Small intestine (tissue), 7 donors: Measurements from ENCODE around the gene LRP1-AS. TPM values are rescaled to one million over a fixed set of nuclear protein-coding genes. Genes with fewer than 3 reads are reported as not detected.
A peak's percentile ranks its signal among the peaks of the same experiment; 100 is the strongest.

ENCODE experiments used
- DNase-seq, 2 donors: peaks; one replicate each; pipeline versions ENCODE4 v3.0.0 to v3.0.0-alpha.2; 2013
- FAIRE-seq: peaks from 2 replicates; lab custom pipeline; 2012; peaks lifted over from hg19 to GRCh38; lab: Jason Lieb, UNC
- H3K27ac ChIP-seq, 3 donors: one replicate each; pipeline ENCODE4 v1.5.1; 2013; ENCODE audit warnings: low read length in 2 of 3, mild to moderate bottlenecking in 2 of 3, control low read depth in 1 of 3, inconsistent platforms in 1 of 3, low read depth in 1 of 3, moderate library complexity in 1 of 3
- H3K27me3 ChIP-seq, 3 donors: one replicate each; pipeline ENCODE4 v1.6.1; 2013; ENCODE audit warnings: low read length in 3 of 3, inconsistent platforms in 1 of 3; ENCODE audit not compliant: control insufficient read depth in 3 of 3, insufficient read depth in 3 of 3
- H3K36me3 ChIP-seq, 3 donors: one replicate each; pipeline ENCODE4 v1.6.1; 2013; ENCODE audit warnings: low read length in 3 of 3, inconsistent platforms in 1 of 3, low read depth in 1 of 3, mild to moderate bottlenecking in 1 of 3, moderate library complexity in 1 of 3; ENCODE audit not compliant: control insufficient read depth in 3 of 3, insufficient read depth in 2 of 3
- H3K4me1 ChIP-seq, 3 donors: one replicate each; pipeline ENCODE4 v1.6.1; 2013; ENCODE audit warnings: low read length in 2 of 3, inconsistent platforms in 1 of 3, low read depth in 1 of 3, mild to moderate bottlenecking in 1 of 3, moderate library complexity in 1 of 3; ENCODE audit not compliant: control insufficient read depth in 3 of 3, insufficient read depth in 2 of 3
- H3K4me3 ChIP-seq, 3 donors: one replicate each; pipeline ENCODE4 v1.5.1; 2013; ENCODE audit warnings: low read length in 3 of 3, control low read depth in 1 of 3, inconsistent platforms in 1 of 3, low read depth in 1 of 3, mild to moderate bottlenecking in 1 of 3, moderate library complexity in 1 of 3
- H3K9me3 ChIP-seq, 2 donors: one replicate each; pipeline ENCODE4 v1.6.1; 2013; ENCODE audit warnings: low read depth in 1 of 2, low read length in 1 of 2; ENCODE audit not compliant: control insufficient read depth in 2 of 2, insufficient read depth in 1 of 2
- WGBS, 3 donors: extraction: QIAGEN DNeasy Blood & Tissue Kit; methylation state at CpG; one replicate each; pipeline ENCODE4 v1.1.7; 2013; 5-methylcytosine and 5-hydroxymethylcytosine counted together
- polyA plus RNA-seq, 4 donors: library from polyadenylated mRNA; stranded (reverse) in 3 of 4; unstranded in 1 of 4; fragments of 200-250 nt in 3 of 4; fragments of 120-200 nt in 1 of 4; gene quantifications; one replicate each; pipeline versions ENCODE4 v1.2.1 to v1.2.3, GENCODE V29; 2013
- donor health status: healthy with polysubstance abuse.
- donor health status: control.
- donor health status: control.
- donor health status: Bipolar disorder and iron deficiency.
- donor health status: healthy.

LRP1-AS gene
- polyA plus RNA-seq, 4 donors, result 0.15 to 1.1 TPM; not detected in 2

DNA sequence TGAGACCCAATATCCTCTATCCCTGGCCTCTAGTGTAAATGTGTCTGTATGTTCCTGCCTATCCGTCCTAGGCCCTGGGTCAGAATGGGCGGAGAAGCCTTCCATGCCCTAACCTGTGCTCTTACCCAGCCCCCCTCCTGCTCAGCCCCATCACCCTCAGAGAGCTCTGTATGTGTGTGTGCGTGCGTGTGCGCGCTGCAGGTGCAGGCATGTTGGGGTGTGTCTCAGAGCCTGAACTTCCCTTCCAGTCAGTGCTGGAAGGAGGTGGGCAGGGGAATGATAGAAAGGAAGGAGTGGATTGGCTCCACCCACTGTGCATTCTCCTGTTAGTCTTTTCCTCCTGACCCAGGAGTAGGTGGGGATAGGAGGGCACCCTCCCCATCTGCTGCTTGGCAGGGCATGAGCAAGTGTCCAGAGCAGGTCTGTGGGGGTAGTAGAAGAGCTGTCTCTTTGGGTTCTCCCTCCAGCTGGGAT, 51.3 kb downstream of the LRP1-AS start:
- FAIRE-seq (no peak), DNase-seq (peak in 1 of 2 donors; percentile 33)
- no peaks in the 10 kb centered on the region for H3K9me3 ChIP-seq
- WGBS, 3 donors, result 59 to 81% (median 62%) methylated on average over 6 of the region's 6 CpGs
- peaks cover 0 to 19% (median 0%) of the 10 kb centered on the region in 3 donors for H3K4me1 ChIP-seq
- H3K36me3 ChIP-seq, result peaks cover 6 to 83% (median 23%) of the 10 kb centered on the region in 3 donors
- no peak overlapping the region for H3K4me3 ChIP-seq
- H3K27ac ChIP-seq, result peak overlapping the region in 1 of 3 donors; percentile 11
- H3K27me3 ChIP-seq, result no peaks in the 10 kb centered on the region

DNA sequence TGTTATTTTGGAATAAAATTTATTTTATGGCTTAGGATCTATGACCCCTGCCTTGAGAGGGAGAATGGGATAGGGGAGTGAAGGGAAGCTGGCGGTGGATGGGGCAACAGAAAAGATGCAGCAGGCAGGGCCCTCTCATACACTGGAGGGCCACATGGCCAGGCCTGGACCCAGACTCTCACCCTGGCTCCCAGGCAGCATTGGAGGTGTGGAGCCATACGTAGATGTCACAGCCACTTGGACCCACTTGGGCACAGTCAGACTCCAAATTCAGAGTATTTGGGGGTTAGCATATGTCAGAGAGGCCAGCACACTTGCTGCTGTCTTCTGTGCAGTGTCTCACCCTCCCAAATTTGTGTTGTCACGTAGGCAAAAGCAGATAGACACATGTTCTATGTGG, 52.0 kb downstream of the LRP1-AS start:
- FAIRE-seq (no peak), DNase-seq (no peak)
- Histone ChIP-seq H3K9me3 (no peaks in the 10 kb centered on the region), H3K4me3 (no peak overlapping the region), H3K27me3 (no peaks in the 10 kb centered on the region), H3K27ac (no peak overlapping the region), H3K4me1 (peaks cover 0 to 18% (median 0%) of the 10 kb centered on the region in 3 donors), H3K36me3 (peaks cover 6 to 90% (median 23%) of the 10 kb centered on the region in 3 donors)
- 85 to 97% (median 96%) methylated on average over 3 of the region's 3 CpGs for WGBS, 3 donors

Other genes with a start within 250 kb of the LRP1-AS start
- not detected for gene SDR9C7, start 213.2 kb downstream of the LRP1-AS start, polyA plus RNA-seq
- under 1 TPM in 2 of 4 donors, not detected in 2; 0.12 to 0.30 TPM for gene RDH16, start 190.0 kb downstream of the LRP1-AS start, polyA plus RNA-seq
- gene ZBTB39, start 141.1 kb downstream of the LRP1-AS start, polyA plus RNA-seq, result 1 to 10 TPM in 3 of 4 donors, under 1 TPM in 1; 0.81 to 6.5 (median 1.8) TPM
- 1 to 10 TPM; 3.4 to 8.9 (median 5.6) TPM for gene TAC3, start 131.1 kb downstream of the LRP1-AS start, polyA plus RNA-seq
- 100 to 1,000 TPM; 202 to 971 (median 563) TPM for gene MYO1A, start 97.5 kb downstream of the LRP1-AS start, polyA plus RNA-seq
- 10 to 100 TPM in 1 of 4 donors, 1 to 10 TPM in 1, under 1 TPM in 2; 0.45 to 11.6 (median 2.1) TPM for gene NEMP1, start 68.8 kb downstream of the LRP1-AS start, polyA plus RNA-seq
- gene NAB2, start 58.5 kb downstream of the LRP1-AS start, polyA plus RNA-seq, result 10 to 100 TPM; 11.4 to 23.1 (median 18.1) TPM
- gene STAT6, start 36.3 kb downstream of the LRP1-AS start, polyA plus RNA-seq, result 100 to 1,000 TPM; 117 to 842 (median 344) TPM
- 10 to 100 TPM; 24.3 to 55.3 (median 41.6) TPM for gene LRP1, start 19.1 kb downstream of the LRP1-AS start, polyA plus RNA-seq
- gene NXPH4, start 69.2 kb upstream of the LRP1-AS start, polyA plus RNA-seq, result under 1 TPM in 2 of 4 donors, not detected in 2; 0.10 to 0.27 TPM
- gene SHMT2, start 82.1 kb upstream of the LRP1-AS start, polyA plus RNA-seq, result 100 to 1,000 TPM in 1 of 4 donors, 10 to 100 TPM in 3; 22.8 to 150 (median 51.5) TPM
- 1 to 10 TPM; 1.1 to 3.8 (median 3.4) TPM for gene STAC3, start 103.6 kb upstream of the LRP1-AS start, polyA plus RNA-seq